Myocyte (in vitro differentiated cells): ENCODE measurements around the gene IGFBP5. TPM values are rescaled to one million over a fixed set of nuclear protein-coding genes. Genes with fewer than 3 reads are reported as not detected.

Experiments used
- DNase-seq: peaks from one replicate; pipeline ENCODE4 v3.0.0-alpha.2; 2012; ENCODE audit warnings: low read depth
- total RNA-seq: library from RNA; depleted of rRNA; stranded (reverse); fragments of >200 nt; gene quantifications from 2 replicates; pipeline ENCODE4 v1.2.3, GENCODE V29; 2014

IGFBP5 gene
- total RNA-seq, 1 donor from 2014 or later = 23.5 TPM

DNA sequence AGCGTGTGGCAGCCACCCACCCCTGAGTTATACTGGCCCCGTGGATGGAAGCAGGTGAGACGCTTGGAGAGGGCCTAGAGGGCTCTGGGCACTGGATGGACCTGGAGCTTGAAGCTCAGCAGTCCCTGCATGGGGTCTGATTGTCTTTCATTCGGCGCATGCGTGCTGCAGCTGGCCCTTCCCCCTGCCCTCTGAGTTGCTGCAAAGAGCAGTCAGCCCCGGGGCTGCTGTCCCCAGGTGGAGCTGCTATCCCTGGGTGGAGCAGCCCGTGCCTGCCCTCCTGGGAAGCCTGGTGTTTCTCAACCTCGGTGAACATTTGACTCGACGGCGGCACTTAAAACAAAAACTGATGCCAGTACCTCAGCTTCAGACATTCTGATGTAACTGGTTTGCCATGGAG, 29.6 kb downstream of the IGFBP5 start:
- DNase-seq = no peak

DNA sequence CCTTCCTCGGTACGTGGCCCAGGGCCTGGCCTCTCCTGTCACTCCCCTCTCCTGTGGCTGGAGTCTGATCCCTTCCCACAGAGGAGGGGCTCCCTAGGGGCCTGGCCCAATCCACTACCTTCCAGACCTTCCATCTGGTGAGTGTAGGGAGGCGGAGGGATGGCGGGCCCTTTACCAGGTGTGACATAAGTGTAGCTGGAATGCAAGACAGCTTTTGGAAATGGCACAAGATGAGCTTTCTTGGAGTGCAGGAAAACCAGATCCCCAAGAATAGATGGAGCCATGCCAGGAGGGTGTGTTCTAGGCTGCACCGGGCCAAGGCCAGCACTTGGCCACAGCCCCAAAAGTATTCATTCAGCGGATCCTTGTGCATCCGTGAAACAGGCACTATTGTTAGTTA, 30.1 kb downstream of the IGFBP5 start:
- DNase-seq = no peak

DNA sequence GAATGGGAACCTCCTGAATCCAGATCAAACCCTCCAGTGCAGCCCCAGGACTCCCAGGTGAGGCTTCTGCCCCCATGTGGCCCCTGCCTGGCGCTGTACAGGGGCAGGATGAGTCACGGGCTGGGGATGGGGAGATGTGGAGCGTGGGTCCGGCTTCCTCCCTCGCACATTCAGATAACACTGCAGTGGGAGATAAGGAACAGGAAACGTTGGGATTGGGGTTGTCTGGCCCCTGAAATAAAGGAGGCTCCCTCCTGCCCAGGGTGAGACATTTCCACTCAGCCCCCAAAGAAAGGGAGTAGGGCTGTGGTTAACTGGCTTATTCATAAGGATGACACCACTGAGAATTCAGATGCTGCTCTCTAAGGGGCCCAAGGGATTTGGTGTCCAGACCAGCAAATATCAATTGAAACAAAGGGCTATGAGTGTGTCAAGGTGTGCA, 30.7 kb downstream of the IGFBP5 start:
- no peak for DNase-seq

DNA sequence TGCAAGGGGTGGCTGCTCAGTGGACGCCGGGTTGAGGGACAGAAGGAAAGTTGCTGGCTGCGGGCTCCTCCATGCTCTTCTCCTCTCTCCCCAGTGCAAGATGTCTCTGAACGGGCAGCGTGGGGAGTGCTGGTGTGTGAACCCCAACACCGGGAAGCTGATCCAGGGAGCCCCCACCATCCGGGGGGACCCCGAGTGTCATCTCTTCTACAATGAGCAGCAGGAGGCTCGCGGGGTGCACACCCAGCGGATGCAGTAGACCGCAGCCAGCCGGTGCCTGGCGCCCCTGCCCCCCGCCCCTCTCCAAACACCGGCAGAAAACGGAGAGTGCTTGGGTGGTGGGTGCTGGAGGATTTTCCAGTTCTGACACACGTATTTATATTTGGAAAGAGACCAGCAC, 31.5 kb downstream of the IGFBP5 start:
- no peak for DNase-seq

DNA sequence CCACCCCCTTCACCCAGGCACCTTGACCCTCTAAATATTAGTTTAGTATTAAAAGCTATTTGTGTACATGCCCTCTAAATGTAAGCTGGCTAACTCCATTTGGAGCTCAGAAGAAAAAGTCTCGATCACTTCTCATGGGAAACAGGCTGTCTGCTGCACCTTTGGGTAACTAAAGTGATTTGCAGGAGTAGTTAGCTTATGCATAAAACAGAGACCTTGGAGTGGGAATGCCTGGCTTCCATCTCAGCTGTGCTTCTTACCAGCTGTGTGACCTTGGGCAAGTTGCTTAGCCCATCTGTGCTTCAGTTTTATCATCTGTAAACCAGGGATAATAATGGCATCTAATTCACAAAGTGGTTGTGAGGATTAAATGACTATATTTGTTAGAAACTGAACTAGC, 32.2 kb downstream of the IGFBP5 start:
- no peak for DNase-seq

DNA sequence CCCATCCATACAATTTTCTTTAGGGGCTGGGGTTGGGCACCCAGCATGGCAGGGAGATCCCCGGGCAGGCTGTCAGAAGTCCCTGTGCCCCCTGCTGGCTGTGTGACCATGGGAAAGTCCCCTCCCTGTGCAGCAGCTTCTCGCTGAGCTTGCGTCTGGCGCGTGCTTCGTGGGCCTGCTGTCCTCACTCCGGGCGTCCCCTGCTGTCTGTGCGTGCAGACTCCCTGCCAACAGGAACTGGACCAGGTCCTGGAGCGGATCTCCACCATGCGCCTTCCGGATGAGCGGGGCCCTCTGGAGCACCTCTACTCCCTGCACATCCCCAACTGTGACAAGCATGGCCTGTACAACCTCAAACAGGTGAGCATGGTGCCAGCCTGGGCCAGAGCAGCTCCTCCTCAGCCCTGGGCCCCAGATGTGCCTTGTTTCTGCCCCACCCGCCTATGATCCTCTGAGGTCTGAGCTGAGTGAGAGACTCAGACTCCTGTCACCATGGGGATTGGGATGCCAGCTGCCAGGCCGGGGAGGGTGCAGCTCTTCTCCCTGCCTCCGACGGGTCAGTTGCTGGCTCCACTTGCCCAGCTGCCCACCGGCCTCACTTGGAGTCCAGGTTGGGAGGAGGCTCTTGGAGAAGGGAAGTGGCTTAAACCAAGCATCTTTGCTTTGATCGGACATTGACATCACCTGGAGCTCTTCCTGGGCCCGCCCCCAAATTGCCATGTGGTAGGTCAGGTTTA, 33.5 kb downstream of the IGFBP5 start:
- DNase-seq = no peak

DNA sequence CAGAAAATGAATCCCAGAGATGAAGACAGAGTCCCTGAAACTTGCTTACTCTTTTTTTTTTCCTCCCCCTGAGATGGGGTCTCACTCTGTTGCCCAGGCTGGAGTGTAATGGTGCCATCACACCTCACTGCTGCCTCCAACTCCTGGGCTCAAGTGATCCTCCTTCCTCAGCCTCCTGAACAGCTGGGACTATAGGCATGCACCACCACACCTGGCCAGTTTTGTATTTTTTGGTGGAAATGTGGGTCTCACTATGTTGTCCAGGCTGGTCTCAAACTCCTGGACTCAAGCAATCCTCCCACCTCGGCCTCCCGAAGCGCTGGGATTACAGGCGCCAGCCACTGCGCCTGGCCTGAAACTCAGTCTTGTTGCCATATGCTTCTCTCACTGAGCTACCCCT, 34.3 kb downstream of the IGFBP5 start:
- no peak for DNase-seq

DNA sequence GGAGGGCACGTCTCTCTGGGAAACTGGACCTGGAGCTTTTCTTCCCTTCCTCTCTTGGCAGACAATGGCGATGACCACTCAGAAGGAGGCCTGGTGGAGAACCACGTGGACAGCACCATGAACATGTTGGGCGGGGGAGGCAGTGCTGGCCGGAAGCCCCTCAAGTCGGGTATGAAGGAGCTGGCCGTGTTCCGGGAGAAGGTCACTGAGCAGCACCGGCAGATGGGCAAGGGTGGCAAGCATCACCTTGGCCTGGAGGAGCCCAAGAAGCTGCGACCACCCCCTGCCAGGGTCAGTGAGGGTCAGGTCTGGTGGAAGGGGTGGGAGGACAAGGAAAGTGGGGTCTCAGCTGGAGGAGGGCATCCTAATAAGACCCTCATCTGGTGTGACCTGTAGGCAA, 34.9 kb downstream of the IGFBP5 start:
- no peak for DNase-seq

DNA sequence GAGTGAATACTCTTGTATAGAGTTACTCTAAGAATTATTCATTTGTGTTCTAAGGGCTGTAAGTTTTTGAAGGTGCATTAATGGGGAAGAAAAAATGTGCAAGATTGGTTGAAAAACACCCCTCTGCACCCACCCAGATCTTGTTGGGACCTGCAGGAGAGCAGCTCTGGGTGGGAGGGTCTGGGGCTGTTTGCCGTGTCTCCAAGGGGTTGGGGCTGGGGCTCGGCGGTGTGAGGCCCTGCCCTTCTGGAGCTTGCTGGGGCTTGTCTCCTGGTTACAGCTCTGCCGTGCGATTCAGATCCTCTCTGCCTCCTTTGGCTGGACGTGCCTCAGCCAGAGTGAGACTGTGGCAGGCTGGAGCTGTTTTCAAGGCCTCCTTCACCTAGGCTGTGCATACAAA, 36.1 kb downstream of the IGFBP5 start:
- DNase-seq = no peak

DNA sequence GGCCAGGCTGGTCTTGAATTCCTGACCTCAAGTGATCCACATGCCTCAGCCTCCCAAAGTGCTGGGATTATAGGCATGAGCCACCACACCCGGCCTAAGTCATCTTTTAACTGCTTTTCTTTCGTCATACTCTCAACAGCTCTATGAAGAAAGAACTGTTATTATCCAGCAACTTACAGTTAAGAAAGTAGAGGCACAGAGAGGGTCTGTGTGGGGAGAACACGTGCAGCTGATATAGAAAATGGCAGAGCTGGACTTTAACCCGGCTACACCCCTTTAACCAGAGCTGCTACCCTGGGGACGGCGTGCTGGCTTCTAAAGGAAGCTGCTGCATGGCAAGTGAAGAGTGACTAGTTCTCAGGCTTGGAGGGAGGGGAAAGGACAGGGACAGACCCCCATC, 36.6 kb downstream of the IGFBP5 start:
- no peak for DNase-seq

DNA sequence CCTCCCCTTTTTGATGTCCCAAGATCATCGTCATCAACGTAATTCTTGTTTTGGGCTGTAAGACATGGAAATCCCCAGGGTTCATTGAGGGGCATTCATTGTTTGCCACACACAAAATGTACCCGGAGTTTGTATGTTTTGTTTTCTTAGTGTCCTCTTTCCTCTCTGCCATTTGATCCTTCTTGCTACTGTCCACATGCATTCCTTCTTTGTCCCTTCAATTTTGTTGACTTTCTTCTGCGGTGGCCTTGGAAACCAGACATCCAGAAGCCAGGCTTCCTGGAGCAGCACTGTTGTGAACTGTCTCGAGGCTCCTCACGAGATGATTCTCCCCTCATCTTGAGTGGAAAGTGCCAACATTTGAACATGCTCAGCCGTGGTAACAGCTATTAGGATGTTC, 37.4 kb downstream of the IGFBP5 start:
- DNase-seq = no peak

DNA sequence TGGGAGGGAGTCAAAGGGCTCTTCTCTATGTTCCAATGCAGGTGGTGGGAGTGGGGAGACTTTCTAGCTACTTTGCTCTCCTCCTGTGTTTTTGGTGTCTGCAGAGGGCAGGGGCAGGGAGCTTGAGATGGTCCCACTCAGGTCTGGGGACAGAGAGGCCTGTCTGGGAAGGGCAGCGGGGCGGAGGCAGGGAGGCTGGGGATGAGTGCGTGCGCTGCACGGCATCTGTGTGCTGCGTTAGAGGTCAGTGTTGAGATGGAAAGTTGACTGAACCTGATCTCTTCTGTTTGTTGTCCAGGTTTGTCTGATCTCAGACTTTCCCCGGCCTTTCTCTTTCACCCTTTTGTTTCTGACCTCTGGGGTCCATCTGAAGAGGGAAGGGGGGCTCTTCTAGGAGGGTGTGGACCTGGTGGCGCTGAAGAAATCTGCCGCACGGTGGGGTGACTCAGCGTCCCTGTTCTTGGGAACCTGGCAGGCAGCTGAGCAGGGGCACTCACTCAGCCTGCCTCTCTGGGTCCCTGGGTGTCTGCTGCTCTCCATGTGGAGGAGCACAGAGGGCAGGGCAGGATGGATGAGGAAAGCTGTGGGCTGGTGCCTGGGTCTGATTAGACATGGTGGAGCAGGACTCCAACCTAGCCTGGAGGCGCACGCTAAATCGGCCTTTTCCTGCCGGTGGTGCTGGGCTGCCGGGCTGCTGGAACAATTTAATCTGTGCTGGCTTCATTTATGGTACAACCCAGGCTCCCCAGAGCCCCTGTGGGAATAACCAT, 38.1 kb downstream of the IGFBP5 start:
- no peak for DNase-seq

DNA sequence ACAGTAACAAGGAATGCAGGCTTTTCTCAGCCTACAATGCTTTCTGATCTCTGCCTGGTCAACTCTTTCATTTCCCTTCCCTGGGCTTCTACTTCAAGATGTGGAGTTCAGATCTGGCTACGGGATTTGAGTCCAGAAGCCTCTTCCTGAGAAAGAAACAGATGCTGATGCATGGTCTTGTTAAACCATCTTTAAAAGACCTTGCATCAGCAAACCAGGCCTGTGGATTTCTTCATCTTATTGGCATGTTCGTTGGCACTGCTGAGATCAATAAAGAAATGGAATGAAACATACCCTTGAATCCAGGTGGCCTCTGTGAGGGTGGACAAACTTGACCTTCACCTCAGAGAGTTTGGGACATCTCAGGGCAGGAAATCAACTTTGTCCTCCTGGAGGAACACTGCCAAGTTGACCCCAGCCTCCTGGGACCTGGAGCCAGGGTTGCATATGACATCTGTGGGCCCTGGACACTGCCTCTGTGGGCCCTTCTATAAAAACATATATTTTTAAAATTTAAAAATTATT, 40.8 kb downstream of the IGFBP5 start:
- no peak for DNase-seq

DNA sequence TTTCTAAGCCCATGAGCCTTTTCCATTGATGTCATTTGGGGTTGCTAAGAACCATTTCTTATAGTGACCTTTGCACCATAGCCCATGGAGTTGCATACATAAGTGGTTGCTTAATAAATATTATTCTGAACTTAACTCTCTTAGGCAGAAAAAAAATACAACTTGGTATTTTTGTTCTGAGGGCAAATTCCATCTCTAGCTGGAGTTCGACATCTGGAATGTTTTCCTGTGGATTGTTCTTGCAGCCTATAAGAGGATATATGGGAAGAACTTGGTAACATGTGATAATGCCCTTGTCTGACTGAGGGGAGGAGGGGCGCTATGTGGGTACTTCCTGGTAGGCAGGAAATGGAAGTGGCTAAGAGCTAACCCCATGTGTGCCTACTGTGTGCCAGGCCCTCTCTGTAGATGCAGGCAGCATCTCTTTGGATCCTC, 41.4 kb downstream of the IGFBP5 start:
- no peak for DNase-seq

DNA sequence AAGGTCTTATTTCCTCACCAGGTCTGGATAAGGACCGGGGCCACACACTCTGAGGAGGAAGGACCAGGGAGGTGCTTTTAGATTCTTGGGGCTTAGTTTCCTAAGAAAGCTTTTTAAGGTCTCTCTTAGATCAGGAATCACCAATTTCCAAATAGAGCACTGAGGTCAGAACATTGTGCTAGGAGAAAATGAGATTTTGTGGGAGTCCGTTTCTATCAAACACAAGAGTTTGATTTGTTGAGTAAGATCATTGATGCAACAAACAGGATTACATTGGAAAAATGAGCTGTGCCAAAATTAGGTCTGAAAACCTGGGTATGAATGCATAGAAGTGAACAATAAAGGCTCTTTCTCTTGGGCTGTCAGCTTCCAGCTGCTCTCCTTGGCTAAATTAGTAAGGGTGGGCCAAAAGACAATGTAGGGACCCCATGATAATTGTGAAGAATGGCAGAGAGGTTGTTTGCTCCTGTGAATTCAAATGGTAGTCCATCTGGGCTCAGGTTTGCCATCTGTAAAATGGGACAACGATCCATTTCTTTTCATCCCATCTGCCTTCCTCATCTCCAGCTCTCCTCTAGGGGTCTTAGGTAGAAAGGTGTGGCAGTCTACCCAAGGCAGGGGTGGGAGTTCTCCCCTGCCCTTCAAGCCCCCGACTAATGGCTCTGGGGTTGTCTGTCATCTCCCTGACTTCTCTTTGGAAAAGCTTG, 42.1 kb downstream of the IGFBP5 start:
- DNase-seq = no peak

DNA sequence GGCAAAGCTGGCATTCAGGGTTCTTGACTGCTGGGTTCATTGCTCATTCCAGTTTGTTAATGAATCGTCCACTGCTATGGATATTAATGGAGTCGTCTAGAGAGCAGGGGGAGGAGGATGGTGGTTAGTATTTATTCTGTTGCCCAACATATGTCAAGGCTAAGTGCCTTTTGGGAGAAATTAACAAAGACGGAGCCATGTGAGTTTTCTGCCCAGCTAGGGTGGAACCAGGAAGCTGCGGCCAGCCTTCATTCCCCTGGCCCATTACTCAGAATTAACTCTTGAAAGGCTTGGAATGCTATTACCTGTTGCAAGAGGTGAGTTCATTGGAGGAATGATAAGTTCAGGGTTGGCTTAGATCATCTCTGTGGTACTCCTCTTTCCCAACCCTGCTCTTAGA, 42.8 kb downstream of the IGFBP5 start:
- DNase-seq = no peak

DNA sequence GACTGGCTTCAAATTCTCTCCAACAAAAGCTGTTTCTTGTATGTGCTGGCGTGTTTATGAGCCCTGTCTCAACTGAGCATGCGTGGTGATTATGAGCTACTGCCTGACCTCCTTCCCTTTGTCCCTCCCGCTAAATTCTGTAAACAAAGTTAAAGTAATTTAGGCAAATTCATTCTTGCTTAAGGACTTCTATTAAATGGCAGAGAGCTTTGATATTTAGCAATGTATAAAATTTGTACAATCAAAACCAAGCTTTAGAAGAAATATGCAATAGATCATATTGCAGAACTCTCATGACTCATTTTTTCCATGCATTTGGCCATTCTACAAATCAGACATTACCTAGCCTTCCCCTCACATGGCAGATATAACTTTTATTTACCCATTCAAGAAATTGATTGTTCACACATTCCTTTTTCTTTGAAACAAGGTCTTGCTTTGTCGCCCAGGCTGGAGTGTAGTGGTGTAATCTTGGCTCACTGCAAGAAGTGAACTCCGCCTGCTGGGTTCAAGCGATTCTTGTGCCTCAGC, 43.9 kb downstream of the IGFBP5 start:
- DNase-seq = no peak

DNA sequence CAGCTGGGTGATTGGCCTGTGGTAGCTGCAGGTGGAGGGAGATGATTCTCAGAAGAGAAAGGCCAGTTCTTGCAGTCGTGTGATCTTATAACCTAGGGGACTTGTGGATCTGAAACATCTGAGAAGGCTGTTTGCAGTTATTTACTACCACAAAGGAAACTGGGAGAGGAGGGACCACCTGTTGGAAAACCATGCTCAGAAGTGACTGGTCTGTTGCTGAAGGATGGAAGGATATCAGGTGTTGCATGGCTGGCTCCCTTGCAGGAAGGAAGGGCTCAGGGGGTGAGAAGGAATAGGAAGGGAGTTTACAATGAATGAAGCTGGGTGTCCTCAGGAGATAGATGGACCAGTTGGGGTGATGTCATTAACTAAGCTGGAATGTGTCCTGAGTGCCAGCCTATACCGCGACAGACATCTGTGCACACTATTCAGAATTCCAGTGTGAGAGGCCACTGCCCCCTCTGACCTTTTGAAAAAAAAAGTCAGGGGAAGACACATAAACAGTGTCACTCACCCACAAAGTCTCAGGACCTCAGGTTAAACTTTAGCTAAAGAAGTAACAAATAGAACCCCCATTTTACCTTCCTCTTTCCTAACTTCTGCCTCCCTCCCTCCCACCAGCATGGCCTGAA, 44.6 kb downstream of the IGFBP5 start:
- DNase-seq = no peak

DNA sequence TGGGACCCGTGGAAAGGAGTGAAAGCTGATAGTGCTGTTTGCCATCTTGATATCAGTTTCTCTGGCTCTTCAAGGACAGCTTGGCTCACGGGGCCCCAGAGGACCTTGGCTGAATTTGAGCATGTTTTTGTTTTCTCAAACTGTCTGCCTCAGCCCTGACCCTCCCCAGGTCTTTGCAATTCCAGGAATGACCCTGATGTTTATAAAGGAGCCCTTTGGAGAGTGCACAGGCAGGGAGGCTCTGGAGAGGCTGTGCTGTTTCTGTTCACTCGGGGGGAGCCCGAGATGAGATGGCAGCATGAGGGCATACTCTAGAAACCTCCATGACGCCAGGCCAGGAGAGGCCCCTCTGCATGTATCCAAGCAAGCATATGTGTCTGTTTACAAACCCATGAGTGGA, 45.8 kb downstream of the IGFBP5 start:
- no peak for DNase-seq

DNA sequence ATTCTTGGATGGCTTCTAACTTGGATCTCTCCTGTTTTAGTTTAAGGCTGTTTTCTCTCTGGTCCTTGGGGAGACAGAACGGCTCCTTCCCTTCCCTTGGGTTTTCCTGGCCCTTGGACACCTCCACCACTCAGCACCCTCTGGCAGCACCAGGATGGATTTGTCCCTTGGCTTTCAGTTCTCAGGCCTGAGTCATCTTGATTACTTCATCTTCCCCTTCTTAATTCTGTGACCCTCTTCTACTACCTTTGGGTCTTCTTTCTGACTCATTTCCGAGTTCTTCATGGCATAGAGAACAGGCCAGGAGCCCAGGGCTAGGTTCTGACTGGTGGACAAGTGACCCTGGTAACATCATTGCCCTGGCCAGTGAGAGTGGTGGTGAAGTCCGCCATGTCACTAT, 47.2 kb downstream of the IGFBP5 start:
- DNase-seq = no peak

DNA sequence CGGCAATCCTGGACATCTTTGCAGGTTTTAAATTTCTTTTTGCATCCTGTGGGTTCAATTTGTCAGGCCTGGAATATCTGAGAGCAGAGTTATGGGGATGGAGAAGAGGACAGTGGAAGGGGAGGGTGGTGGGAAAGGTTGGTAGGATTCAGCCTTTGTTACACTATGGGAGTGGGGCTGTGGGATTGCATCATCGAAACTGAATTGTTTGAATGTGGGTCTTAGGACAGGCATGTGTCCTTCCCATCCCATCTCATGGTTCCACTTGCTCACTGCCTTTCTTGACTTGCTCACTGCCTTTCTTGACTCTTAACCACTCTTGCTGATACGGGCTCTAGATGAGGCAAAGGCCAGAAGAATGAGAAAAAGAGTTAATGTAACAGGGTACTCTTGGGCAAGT, 49.2 kb downstream of the IGFBP5 start:
- no peak for DNase-seq
